Activated naive CD4-positive, alpha-beta T cell treated with anti-CD3 and anti-CD28 coated beads, Interleukin-2, amount 50 U/mL, for 72 hours (primary cell): Measurements from ENCODE around the gene MPIG6B. TPM values are rescaled to one million over a fixed set of nuclear protein-coding genes. Genes with fewer than 3 reads are reported as not detected.
A peak's percentile ranks its signal among the peaks of the same experiment; 100 is the strongest.

Source experiments
- ATAC-seq, 2 donors: fragments of 150-1000 bp; cut with Tn5 transposase; 2 replicates each; pipeline ENCODE4 v1.10.0; 2021; ENCODE audit warnings: mild to moderate bottlenecking in 2 of 2, moderate library complexity in 2 of 2
- DNase-seq, 2 donors: peaks; one replicate each; pipeline ENCODE4 v3.0.0; 2021 to 2022; ENCODE audit warnings: low spot score in 2 of 2
- H3K27ac Mint-ChIP-seq, 2 donors: one replicate each; pipeline ENCODE4 v1.8.0; 2022; ENCODE audit warnings: mild to moderate bottlenecking in 2 of 2, mixed read lengths in 2 of 2
- H3K36me3 Mint-ChIP-seq, 2 donors: one replicate each; pipeline ENCODE4 v1.8.0; 2022; ENCODE audit warnings: mixed read lengths in 2 of 2
- H3K9me3 Mint-ChIP-seq, 2 donors: one replicate each; pipeline ENCODE4 v1.8.0; 2022; ENCODE audit warnings: mixed read lengths in 2 of 2
- total RNA-seq, 2 donors: library from RNA; stranded (reverse); gene quantifications; one replicate each; pipeline ENCODE4 v1.2.3, GENCODE V29; 2022

Gene MPIG6B
- total RNA-seq, 2 donors from 2014 or later, result not detected

- no peak for DNase-seq
- H3K9me3 Mint-ChIP-seq, result no peaks in the 10 kb centered on the region
- peak within 1 kb of the TSS; percentile 9 to 82 for H3K27ac Mint-ChIP-seq
- peak in 1 of 2 donors; percentile 33 for ATAC-seq
- H3K36me3 Mint-ChIP-seq, result peaks cover 23 to 32% of the 10 kb centered on the region in 2 donors
These were observed 5.8 kb downstream of the MPIG6B start, which contains the start of gene DDAH2 for GRCh38 chr6:31728767-31729514. Gene DDAH2, minus strand, starts transcription at chr6:31729299. Its CDS starts 138 bp downstream, at chr6:31729161.

- no peaks in the 10 kb centered on the region for H3K9me3 Mint-ChIP-seq
These were observed 6.4 kb downstream of the MPIG6B start for GRCh38 chr6:31729515-31729978.

GRCh38 chr6:31729979-31730630 lies 6.9 kb downstream of the MPIG6B start:
- H3K27ac Mint-ChIP-seq, result peak overlapping the region; percentile 3 to 77
- no peaks in the 10 kb centered on the region for H3K9me3 Mint-ChIP-seq
- ATAC-seq (peak; percentile 21 to 64), DNase-seq (peak in 1 of 2 donors; percentile 73)
- peaks cover 35 to 43% of the 10 kb centered on the region in 2 donors for H3K36me3 Mint-ChIP-seq

More at GRCh38 chr6:31729515-31729978, 6.4 kb downstream of the MPIG6B start:
- Mint-ChIP-seq H3K36me3 (peaks cover 29 to 37% of the 10 kb centered on the region in 2 donors), H3K27ac (peak overlapping the region; percentile 9 to 77)
- DNase-seq, result peak; percentile 76 to 77
- ATAC-seq, result peak; percentile 50 to 71

GRCh38 chr6:31730631-31731086 lies 7.5 kb downstream of the MPIG6B start:
- no peak for ATAC-seq
- no peak for DNase-seq
- H3K36me3 Mint-ChIP-seq, result peaks cover 40 to 48% of the 10 kb centered on the region in 2 donors
- no peaks in the 10 kb centered on the region for H3K9me3 Mint-ChIP-seq
- H3K27ac Mint-ChIP-seq, result peak overlapping the region in 1 of 2 donors; percentile 3

GRCh38 chr6:31732029-31732428 lies 8.9 kb downstream of the MPIG6B start:
- no peak for ATAC-seq
- Mint-ChIP-seq H3K36me3 (peaks cover 53 to 56% of the 10 kb centered on the region in 2 donors), H3K27ac (no peak overlapping the region), H3K9me3 (no peaks in the 10 kb centered on the region)
- no peak for DNase-seq

GRCh38 chr6:31733734-31734133 lies 10.6 kb downstream of the MPIG6B start:
- Mint-ChIP-seq H3K36me3 (peaks cover 53 to 56% of the 10 kb centered on the region in 2 donors), H3K27ac (peak overlapping the region; percentile 79 to 95), H3K9me3 (no peaks in the 10 kb centered on the region)
- ATAC-seq, result no peak
- DNase-seq, result no peak

- Mint-ChIP-seq H3K27ac (peak overlapping the region; percentile 95 to 97), H3K36me3 (peaks cover 53 to 56% of the 10 kb centered on the region in 2 donors), H3K9me3 (no peaks in the 10 kb centered on the region)
- no peak for ATAC-seq
- no peak for DNase-seq
These were observed 11.2 kb downstream of the MPIG6B start for GRCh38 chr6:31734247-31734820.

- DNase-seq (peak; percentile 55 to 80), ATAC-seq (peak; percentile 42 to 53)
- Mint-ChIP-seq H3K9me3 (no peaks in the 10 kb centered on the region), H3K27ac (peak overlapping the region; percentile 95 to 97), H3K36me3 (peaks cover 56 to 60% of the 10 kb centered on the region in 2 donors)
These were observed 11.7 kb downstream of the MPIG6B start for GRCh38 chr6:31734821-31735406.

- Mint-ChIP-seq H3K9me3 (no peaks in the 10 kb centered on the region), H3K36me3 (peaks cover 54 to 62% of the 10 kb centered on the region in 2 donors), H3K27ac (peak within 1 kb of the TSS; percentile 95 to 97)
- DNase-seq (peak; percentile 83 to 92), ATAC-seq (peak; percentile 54 to 69)
These were observed 13.0 kb downstream of the MPIG6B start, which contains the start of gene CLIC1 for GRCh38 chr6:31736021-31736767. Gene CLIC1, minus strand, starts transcription at chr6:31736530. Its CDS starts 230 bp downstream, at chr6:31736300.

- DNase-seq (no peak), ATAC-seq (no peak)
- peaks cover 55 to 64% of the 10 kb centered on the region in 2 donors for H3K36me3 Mint-ChIP-seq
- H3K27ac Mint-ChIP-seq, result peak overlapping the region; percentile 88 to 95
- no peaks in the 10 kb centered on the region for H3K9me3 Mint-ChIP-seq
These were observed 13.7 kb downstream of the MPIG6B start for GRCh38 chr6:31736768-31737314.

GRCh38 chr6:31737315-31737990 lies 14.3 kb downstream of the MPIG6B start:
- H3K9me3 Mint-ChIP-seq, result no peaks in the 10 kb centered on the region
- no peak for DNase-seq
- no peak for ATAC-seq
- peaks cover 56 to 62% of the 10 kb centered on the region in 2 donors for H3K36me3 Mint-ChIP-seq
- peak overlapping the region; percentile 82 to 95 for H3K27ac Mint-ChIP-seq

- DNase-seq, result peak; percentile 47 to 69
- peaks cover 52 to 66% of the 10 kb centered on the region in 2 donors for H3K36me3 Mint-ChIP-seq
- H3K9me3 Mint-ChIP-seq, result no peaks in the 10 kb centered on the region
- ATAC-seq, result peak; percentile 22 to 23
- H3K27ac Mint-ChIP-seq, result peak overlapping the region; percentile 82 to 95
These were observed 15.1 kb downstream of the MPIG6B start for GRCh38 chr6:31737991-31738979.

GRCh38 chr6:31739639-31740396 lies 16.6 kb downstream of the MPIG6B start, which contains the start of gene MSH5:
Gene MSH5, plus strand, starts transcription at chr6:31740005. Its CDS starts 462 bp downstream, at chr6:31740467.
- H3K36me3 Mint-ChIP-seq, result peaks cover 37 to 59% of the 10 kb centered on the region in 2 donors
- ATAC-seq (peak; percentile 83 to 87), DNase-seq (peak; percentile 96 to 99)
- H3K9me3 Mint-ChIP-seq, result no peaks in the 10 kb centered on the region
- H3K27ac Mint-ChIP-seq, result peak within 1 kb of the TSS; percentile 95 to 98
